ENCODE results near the gene STK11.

STK11 gene

DNA sequence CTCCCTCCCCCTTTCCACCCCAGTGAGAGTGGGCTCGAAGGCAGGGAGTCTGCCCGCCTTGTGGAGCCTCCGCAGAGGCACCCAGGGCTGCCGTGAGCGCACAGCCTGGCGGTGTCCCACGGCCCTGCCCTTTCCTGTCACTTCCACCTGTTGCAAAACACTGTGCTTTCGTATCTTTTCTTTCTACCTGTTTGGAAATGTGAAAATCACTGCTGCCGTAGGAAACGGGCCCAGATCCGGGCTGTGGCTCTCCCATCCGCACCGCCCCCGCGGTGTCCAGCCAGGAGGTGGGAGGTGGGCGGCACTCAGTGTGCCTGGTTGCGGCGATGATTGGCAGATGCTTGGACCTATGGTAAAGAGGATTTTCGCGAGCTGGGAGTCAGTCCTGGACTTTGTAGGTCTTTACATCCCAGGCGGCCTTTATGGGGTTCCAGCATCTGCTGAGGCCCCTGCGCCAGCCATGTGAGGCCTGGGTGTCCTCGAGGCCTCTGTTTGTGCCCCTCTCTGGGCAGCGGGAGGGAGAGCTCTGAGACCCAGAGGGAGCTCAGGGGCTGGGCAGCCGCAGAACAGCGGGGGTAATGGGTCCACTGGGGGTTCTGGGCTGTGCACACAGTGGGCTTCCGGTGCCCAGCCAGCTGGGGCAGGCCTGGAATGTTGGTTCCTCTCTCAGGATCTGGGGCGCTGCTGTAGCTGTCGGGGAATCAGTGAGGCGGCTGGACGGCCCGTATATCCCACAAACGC is 6.1 kb downstream of the STK11 start:
- no peak overlapping the region for H3K4me3 ChIP-seq (replicated peaks; ENCODE audit: insufficient read depth, low read length)
- no peak overlapping the region for H3K27ac ChIP-seq (replicated peaks)
- H3K27me3 ChIP-seq (ENCODE audit: insufficient read depth, poor library complexity, severe bottlenecking) = no peaks in the 10 kb centered on the region
- no peak for DNase-seq (ENCODE audit: low read depth in 1 of 2, low spot score in 1 of 2)
- TF ChIP-seq, protein P1, sequence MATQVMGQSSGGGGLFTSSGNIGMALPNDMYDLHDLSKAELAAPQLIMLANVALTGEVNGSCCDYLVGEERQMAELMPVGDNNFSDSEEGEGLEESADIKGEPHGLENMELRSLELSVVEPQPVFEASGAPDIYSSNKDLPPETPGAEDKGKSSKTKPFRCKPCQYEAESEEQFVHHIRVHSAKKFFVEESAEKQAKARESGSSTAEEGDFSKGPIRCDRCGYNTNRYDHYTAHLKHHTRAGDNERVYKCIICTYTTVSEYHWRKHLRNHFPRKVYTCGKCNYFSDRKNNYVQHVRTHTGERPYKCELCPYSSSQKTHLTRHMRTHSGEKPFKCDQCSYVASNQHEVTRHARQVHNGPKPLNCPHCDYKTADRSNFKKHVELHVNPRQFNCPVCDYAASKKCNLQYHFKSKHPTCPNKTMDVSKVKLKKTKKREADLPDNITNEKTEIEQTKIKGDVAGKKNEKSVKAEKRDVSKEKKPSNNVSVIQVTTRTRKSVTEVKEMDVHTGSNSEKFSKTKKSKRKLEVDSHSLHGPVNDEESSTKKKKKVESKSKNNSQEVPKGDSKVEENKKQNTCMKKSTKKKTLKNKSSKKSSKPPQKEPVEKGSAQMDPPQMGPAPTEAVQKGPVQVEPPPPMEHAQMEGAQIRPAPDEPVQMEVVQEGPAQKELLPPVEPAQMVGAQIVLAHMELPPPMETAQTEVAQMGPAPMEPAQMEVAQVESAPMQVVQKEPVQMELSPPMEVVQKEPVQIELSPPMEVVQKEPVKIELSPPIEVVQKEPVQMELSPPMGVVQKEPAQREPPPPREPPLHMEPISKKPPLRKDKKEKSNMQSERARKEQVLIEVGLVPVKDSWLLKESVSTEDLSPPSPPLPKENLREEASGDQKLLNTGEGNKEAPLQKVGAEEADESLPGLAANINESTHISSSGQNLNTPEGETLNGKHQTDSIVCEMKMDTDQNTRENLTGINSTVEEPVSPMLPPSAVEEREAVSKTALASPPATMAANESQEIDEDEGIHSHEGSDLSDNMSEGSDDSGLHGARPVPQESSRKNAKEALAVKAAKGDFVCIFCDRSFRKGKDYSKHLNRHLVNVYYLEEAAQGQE (IDR thresholded peaks at IDR 0.05; ENCODE audit: insufficient replicate concordance, low read depth) = no peak
- TF ChIP-seq POLR2AphosphoS5 (IDR thresholded peaks at IDR 0.05; ENCODE audit: low read depth) = no peak
- TF ChIP-seq GABPA (IDR thresholded peaks at IDR 0.05; ENCODE audit: low read depth) = no peak
- TF ChIP-seq, protein P2, sequence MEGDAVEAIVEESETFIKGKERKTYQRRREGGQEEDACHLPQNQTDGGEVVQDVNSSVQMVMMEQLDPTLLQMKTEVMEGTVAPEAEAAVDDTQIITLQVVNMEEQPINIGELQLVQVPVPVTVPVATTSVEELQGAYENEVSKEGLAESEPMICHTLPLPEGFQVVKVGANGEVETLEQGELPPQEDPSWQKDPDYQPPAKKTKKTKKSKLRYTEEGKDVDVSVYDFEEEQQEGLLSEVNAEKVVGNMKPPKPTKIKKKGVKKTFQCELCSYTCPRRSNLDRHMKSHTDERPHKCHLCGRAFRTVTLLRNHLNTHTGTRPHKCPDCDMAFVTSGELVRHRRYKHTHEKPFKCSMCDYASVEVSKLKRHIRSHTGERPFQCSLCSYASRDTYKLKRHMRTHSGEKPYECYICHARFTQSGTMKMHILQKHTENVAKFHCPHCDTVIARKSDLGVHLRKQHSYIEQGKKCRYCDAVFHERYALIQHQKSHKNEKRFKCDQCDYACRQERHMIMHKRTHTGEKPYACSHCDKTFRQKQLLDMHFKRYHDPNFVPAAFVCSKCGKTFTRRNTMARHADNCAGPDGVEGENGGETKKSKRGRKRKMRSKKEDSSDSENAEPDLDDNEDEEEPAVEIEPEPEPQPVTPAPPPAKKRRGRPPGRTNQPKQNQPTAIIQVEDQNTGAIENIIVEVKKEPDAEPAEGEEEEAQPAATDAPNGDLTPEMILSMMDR (IDR thresholded peaks at IDR 0.05; ENCODE audit: insufficient read depth, low read length) = no peak
- TF ChIP-seq SPI1 (IDR thresholded peaks at IDR 0.05; ENCODE audit: borderline replicate concordance, low read depth) = no peak

DNA sequence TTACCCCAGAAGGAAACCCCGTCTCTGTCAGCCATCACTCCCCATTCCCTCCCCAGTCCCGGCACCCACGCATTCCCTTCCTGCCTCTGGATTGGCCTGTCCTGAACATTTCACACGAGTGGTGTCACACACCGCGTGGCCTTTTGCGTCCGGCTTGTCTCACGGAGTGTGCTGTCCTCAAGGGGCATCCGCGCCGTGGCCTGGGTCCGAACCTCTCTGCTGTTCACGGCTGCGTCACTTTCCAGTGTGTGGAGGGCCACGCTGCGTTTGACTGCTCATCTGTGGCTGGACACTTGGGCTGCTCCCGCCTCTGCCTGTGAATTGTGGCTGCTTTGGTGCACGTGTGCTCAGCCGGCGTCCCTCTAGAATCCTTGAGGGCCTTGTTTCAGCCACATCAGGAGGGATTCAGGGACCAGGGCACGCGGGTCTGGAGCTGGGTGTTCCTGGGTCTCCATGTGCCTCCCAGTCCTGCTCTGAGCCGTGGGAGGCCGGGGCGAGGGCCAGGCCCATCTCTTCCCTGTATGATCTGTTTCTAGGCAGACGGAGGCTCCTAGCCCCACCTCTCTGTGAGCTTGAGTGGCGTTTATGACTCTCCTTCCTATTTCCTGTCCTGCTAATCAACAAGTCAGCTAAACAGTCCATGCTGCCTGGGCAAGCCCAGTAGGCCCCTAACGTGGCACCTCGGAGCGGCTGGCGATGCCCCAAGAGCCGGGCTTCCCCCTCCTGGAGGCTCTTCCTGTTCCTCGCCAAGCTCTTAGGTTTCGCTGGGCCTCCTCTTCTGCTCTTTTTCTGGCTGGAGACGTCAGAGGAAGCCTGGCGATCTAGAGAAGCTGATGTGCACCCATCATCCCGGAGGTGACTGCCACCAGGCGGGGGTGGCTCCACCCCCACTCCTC is 8.1 kb downstream of the STK11 start:
- no peaks in the 10 kb centered on the region for H3K27me3 ChIP-seq (ENCODE audit: insufficient read depth, poor library complexity, severe bottlenecking)
- DNase-seq (ENCODE audit: low read depth in 1 of 2, low spot score in 1 of 2) = peak; percentile 75 to 83
- TF ChIP-seq, protein P2 (IDR thresholded peaks at IDR 0.05; ENCODE audit: insufficient read depth, low read length) = no peak
- TF ChIP-seq GABPA (IDR thresholded peaks at IDR 0.05; ENCODE audit: low read depth) (no peak), POLR2AphosphoS5 (IDR thresholded peaks at IDR 0.05; ENCODE audit: low read depth) (0 out of 2 replicates have a peak, but pooled peaks have one; percentile 25), SPI1 (IDR thresholded peaks at IDR 0.05; ENCODE audit: borderline replicate concordance, low read depth) (peak; percentile 57; the same call in 1 of the 2 replicates)
- TF ChIP-seq, protein P1 (IDR thresholded peaks at IDR 0.05; ENCODE audit: insufficient replicate concordance, low read depth) = no peak
- no peak overlapping the region for H3K4me3 ChIP-seq (replicated peaks; ENCODE audit: insufficient read depth, low read length)
- H3K27ac ChIP-seq (replicated peaks) = peak overlapping the region; percentile 48

DNA sequence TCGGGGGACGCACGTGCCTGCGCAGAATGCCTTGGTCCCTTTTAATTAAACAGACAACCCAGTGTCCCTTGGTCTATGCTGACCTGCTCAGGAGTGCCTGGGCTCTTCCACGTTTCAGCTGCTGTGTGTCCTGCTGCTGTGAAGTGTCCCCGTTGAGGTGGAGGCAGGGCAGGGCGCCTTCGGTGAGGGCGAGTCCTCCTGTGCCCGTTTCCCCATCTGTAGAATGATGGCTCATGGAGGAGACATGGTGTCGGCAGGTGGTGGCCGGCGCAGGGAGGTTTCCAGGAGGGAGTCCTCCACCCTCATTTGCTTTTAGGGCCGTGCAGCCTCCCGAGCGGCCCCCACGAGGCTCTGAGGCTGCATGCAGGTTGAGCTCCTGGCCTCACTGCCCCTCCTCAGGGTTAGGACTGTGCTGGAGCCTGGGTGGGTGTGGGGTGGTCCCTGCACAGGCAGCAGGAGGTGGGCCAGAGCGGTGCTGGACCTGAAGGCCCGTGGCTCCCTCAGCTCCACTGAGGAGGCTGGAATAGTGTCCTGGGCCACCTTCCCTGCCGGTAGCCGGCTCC is 8.8 kb downstream of the STK11 start:
- Histone ChIP-seq H3K27me3 (ENCODE audit: insufficient read depth, poor library complexity, severe bottlenecking) (no peaks in the 10 kb centered on the region), H3K27ac (replicated peaks) (peak overlapping the region; percentile 48), H3K4me3 (replicated peaks; ENCODE audit: insufficient read depth, low read length) (no peak overlapping the region)
- DNase-seq (ENCODE audit: low read depth in 1 of 2, low spot score in 1 of 2) = no peak
- TF ChIP-seq GABPA (IDR thresholded peaks at IDR 0.05; ENCODE audit: low read depth) = no peak
- no peak for TF ChIP-seq SPI1 (IDR thresholded peaks at IDR 0.05; ENCODE audit: borderline replicate concordance, low read depth)
- no peak for TF ChIP-seq POLR2AphosphoS5 (IDR thresholded peaks at IDR 0.05; ENCODE audit: low read depth)
- TF ChIP-seq, protein P2 (IDR thresholded peaks at IDR 0.05; ENCODE audit: insufficient read depth, low read length) = no peak
- TF ChIP-seq, protein P1 (IDR thresholded peaks at IDR 0.05; ENCODE audit: insufficient replicate concordance, low read depth) = no peak

All from HL-60 (cell line).